MM.1S (cell line): ENCODE data around the gene UBASH3A.

Experiments
- DNase-seq: peaks from one replicate; pipeline ENCODE4 v3.0.0-alpha.2; 2015
- H2AFZ ChIP-seq: fragments of 300-600 bp; sonication (generic); 2 replicates; pipeline ENCODE4 v1.6.0; 2016; ENCODE audit warnings: antibody characterized with exemption, low read length
- H3F3A ChIP-seq: fragments of 300-600 bp; sonication (generic); 2 replicates; pipeline ENCODE4 v1.6.1; 2016; ENCODE audit warnings: mild to moderate bottlenecking, antibody characterized with exemption, low read length, moderate library complexity, mixed read lengths; ENCODE audit not compliant: insufficient read depth
- H3K27ac ChIP-seq: fragments of 300-600 bp; sonication (generic); 2 replicates; pipeline ENCODE4 v1.5.1; 2016; ENCODE audit warnings: mild to moderate bottlenecking, low read length
- H3K27me3 ChIP-seq: fragments of 300-600 bp; sonication (generic); replicated peaks from 2 replicates; pipeline ENCODE4 v1.6.0; 2016; ENCODE audit warnings: low read length; ENCODE audit not compliant: insufficient read depth
- H3K36me3 ChIP-seq: fragments of 300-600 bp; sonication (generic); replicated peaks from 2 replicates; pipeline ENCODE4 v1.6.1; 2016; ENCODE audit warnings: mild to moderate bottlenecking, low read length, mixed read lengths; ENCODE audit not compliant: insufficient read depth
- H3K4me1 ChIP-seq: fragments of 300-600 bp; sonication (generic); 2 replicates; pipeline ENCODE4 v1.6.1; 2016; ENCODE audit warnings: low read length, mixed read lengths
- H3K4me2 ChIP-seq: fragments of 300-600 bp; sonication (generic); 2 replicates; pipeline ENCODE4 v1.6.0; 2016; ENCODE audit warnings: low read depth, low read length
- H3K4me3 ChIP-seq: fragments of 300-600 bp; sonication (generic); 2 replicates; pipeline ENCODE4 v1.5.1; 2016; ENCODE audit warnings: low read length, mixed read lengths
- H3K79me2 ChIP-seq: fragments of 300-600 bp; sonication (generic); 2 replicates; pipeline ENCODE4 v1.6.1; 2016; ENCODE audit warnings: mixed run types, low read length, mixed read lengths
- H3K9ac ChIP-seq: fragments of 300-600 bp; sonication (generic); 2 replicates; pipeline ENCODE4 v1.6.1; 2016; ENCODE audit warnings: low read length, mixed read lengths
- H3K9me2 ChIP-seq: fragments of 300-600 bp; sonication (generic); replicated peaks from 2 replicates; pipeline ENCODE4 v1.6.1; 2016; ENCODE audit warnings: mild to moderate bottlenecking, low read length, mixed read lengths; ENCODE audit not compliant: insufficient read depth
- H3K9me3 ChIP-seq: fragments of 300-600 bp; sonication (generic); replicated peaks from 2 replicates; pipeline ENCODE4 v1.6.1; 2016; ENCODE audit warnings: mild to moderate bottlenecking, low read length, mixed read lengths; ENCODE audit not compliant: insufficient read depth
- H4K20me1 ChIP-seq: fragments of 300-600 bp; sonication (generic); 2 replicates; pipeline ENCODE4 v1.6.1; 2016; ENCODE audit warnings: mild to moderate bottlenecking, low read length, moderate library complexity, mixed read lengths; ENCODE audit not compliant: insufficient read depth
- EZH2 ChIP-seq: fragments of 300-600 bp; sonication (generic); optimal IDR thresholded peaks from 2 replicates; pipeline ENCODE3; 2017; ENCODE audit warnings: low read depth, mild to moderate bottlenecking, antibody characterized with exemption, low read length, mixed read lengths
- EZH2phosphoT487 ChIP-seq: fragments of 300-600 bp; sonication (generic); IDR thresholded peaks from 2 replicates; pipeline ENCODE4 v1.6.1; 2018; ENCODE audit warnings: antibody characterized with exemption, low read length
- TF ChIP-seq, protein P1 (sequence below): fragments of 300-600 bp; sonication (generic); IDR thresholded peaks from 2 replicates; pipeline ENCODE4 v1.5.1; 2016; ENCODE audit warnings: antibody characterized with exemption, low read length, mixed read lengths

Gene UBASH3A

DNA sequence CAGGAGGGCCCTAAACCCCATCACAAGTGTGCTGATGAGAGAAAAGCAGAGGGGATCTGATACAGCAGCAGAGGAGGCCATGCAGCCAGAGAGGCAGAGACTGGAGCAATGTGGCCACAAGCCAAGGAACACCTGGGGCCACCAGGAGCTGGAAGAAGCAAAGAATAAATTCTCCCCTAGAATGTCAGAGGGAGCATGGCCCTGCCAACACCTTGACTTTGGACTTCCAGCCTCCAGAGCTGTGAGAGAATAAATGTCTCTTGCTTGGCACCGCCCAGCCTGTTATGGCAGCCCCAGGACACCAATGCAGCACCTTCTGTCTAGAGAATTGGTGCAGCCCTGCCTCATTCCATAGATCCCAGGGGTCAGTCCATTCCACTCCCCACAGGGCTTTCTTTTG is 25.3 kb downstream of the UBASH3A start:
- no peaks in the 10 kb centered on the region for H3K9me3 ChIP-seq
- H3K27me3 ChIP-seq = peaks cover 100% of the 10 kb centered on the region
- no peak overlapping the region for H3K9ac ChIP-seq
- no peak overlapping the region for H2AFZ ChIP-seq
- no peaks in the 10 kb centered on the region for H3K9me2 ChIP-seq
- H3K36me3 ChIP-seq = no peaks in the 10 kb centered on the region
- H3F3A ChIP-seq = no peaks in the 10 kb centered on the region
- no peak overlapping the region for H3K27ac ChIP-seq
- H3K4me1 ChIP-seq = no peaks in the 10 kb centered on the region
- no peak overlapping the region for H3K4me3 ChIP-seq
- TF ChIP-seq EZH2 (no peak), EZH2phosphoT487 (no peak)
- TF ChIP-seq, protein P1, sequence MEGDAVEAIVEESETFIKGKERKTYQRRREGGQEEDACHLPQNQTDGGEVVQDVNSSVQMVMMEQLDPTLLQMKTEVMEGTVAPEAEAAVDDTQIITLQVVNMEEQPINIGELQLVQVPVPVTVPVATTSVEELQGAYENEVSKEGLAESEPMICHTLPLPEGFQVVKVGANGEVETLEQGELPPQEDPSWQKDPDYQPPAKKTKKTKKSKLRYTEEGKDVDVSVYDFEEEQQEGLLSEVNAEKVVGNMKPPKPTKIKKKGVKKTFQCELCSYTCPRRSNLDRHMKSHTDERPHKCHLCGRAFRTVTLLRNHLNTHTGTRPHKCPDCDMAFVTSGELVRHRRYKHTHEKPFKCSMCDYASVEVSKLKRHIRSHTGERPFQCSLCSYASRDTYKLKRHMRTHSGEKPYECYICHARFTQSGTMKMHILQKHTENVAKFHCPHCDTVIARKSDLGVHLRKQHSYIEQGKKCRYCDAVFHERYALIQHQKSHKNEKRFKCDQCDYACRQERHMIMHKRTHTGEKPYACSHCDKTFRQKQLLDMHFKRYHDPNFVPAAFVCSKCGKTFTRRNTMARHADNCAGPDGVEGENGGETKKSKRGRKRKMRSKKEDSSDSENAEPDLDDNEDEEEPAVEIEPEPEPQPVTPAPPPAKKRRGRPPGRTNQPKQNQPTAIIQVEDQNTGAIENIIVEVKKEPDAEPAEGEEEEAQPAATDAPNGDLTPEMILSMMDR = no peak
- H3K4me2 ChIP-seq = no peak overlapping the region
- H3K79me2 ChIP-seq = no peaks in the 10 kb centered on the region
- no peak for DNase-seq
- H4K20me1 ChIP-seq = no peaks in the 10 kb centered on the region

DNA sequence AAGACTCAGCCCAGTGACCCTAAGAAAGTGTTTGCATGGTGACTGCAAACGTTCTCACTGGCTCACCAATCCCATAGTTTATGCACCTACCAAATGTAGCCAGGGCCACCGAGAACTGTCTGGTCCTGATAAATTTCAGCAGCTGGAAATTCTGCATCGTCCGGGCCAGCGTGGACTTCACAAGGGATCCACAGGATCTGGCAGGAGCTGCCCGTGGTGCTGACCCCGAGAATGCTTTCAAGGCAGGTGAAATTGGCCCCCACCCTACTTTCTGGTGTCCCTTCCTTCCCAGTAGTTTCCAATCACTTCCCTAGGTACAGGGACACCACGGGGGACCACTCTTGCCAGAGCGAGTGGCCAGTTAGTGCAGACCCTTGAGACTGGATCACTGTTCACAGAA is 26.2 kb downstream of the UBASH3A start:
- no peak for TF ChIP-seq EZH2phosphoT487
- TF ChIP-seq, protein P1 = no peak
- TF ChIP-seq EZH2 = no peak
- H4K20me1 ChIP-seq = no peaks in the 10 kb centered on the region
- H3F3A ChIP-seq = no peaks in the 10 kb centered on the region
- H3K9me3 ChIP-seq = no peaks in the 10 kb centered on the region
- no peak overlapping the region for H3K27ac ChIP-seq
- H3K9ac ChIP-seq = no peak overlapping the region
- no peak overlapping the region for H3K4me2 ChIP-seq
- H3K4me3 ChIP-seq = no peak overlapping the region
- no peaks in the 10 kb centered on the region for H3K4me1 ChIP-seq
- peaks cover 100% of the 10 kb centered on the region for H3K27me3 ChIP-seq
- no peak for DNase-seq
- H3K9me2 ChIP-seq = no peaks in the 10 kb centered on the region
- H3K79me2 ChIP-seq = no peaks in the 10 kb centered on the region
- no peaks in the 10 kb centered on the region for H3K36me3 ChIP-seq
- no peak overlapping the region for H2AFZ ChIP-seq

DNA sequence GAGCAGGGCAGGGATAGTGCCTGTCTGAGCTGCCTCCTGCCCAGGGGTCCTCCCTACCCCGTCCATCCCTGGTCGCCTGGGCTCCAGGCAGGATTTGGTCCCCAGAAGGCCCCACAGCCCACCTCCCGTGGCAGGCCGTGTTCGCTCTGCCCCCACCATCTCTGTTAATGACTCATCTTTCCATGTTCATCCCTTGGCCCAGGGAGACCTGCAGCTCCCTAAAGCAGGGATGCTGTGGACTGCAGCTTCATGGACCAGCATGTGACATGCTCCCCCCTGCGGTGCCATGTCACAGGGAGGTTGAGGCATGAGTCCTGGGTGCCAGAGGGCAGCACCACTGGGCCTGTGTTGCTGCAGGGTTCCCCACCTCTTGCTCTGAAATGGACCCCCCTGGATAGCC is 26.8 kb downstream of the UBASH3A start:
- Histone ChIP-seq H3K4me2 (no peak overlapping the region), H3K9ac (no peak overlapping the region), H3K9me3 (no peaks in the 10 kb centered on the region), H3K36me3 (no peaks in the 10 kb centered on the region), H3K27me3 (peaks cover 100% of the 10 kb centered on the region), H3K9me2 (no peaks in the 10 kb centered on the region), H3K4me1 (no peaks in the 10 kb centered on the region), H3K27ac (no peak overlapping the region), H3K79me2 (no peaks in the 10 kb centered on the region), H4K20me1 (no peaks in the 10 kb centered on the region), H2AFZ (no peak overlapping the region), H3K4me3 (no peak overlapping the region), H3F3A (no peaks in the 10 kb centered on the region)
- no peak for DNase-seq
- TF ChIP-seq EZH2 (no peak), EZH2phosphoT487 (no peak)
- TF ChIP-seq, protein P1 = no peak
